Lower leg skin (tissue), 4 donors: ENCODE results near the gene SELENOM. TPM values are rescaled to one million over a fixed set of nuclear protein-coding genes. Genes with fewer than 3 reads are reported as not detected.

Experiments used
- DNase-seq, 2 donors: peaks; one replicate each; pipeline ENCODE4 v3.0.0-alpha.2; 2019; ENCODE audit warnings: low spot score in 2 of 2
- H3K4me3 ChIP-seq: fragments of 200-600 bp; sonication (generic); 2 replicates; pipeline ENCODE4 v1.5.1; 2017; ENCODE audit warnings: mild to moderate bottlenecking, low read depth; ENCODE audit not compliant: poor library complexity, severe bottlenecking
- POLR2A ChIP-seq, 2 donors: fragments of 450-650 bp; IDR thresholded peaks; one replicate each; pipeline ENCODE4 v1.6.1; 2016 to 2017; ENCODE audit warnings: antibody characterized with exemption in 2 of 2, mild to moderate bottlenecking in 1 of 2, moderate library complexity in 1 of 2
- WGBS, 2 donors: methylation state at CpG; one replicate each; pipeline ENCODE4 v1.1.5; 2018; 5-methylcytosine and 5-hydroxymethylcytosine counted together
- intact Hi-C: fragments of 100-400 bp; cut with DNase I; formaldehyde crosslinking; loops from one replicate; pipeline ENCODE4 v1.15.0; 2023; ENCODE audit warnings: low total_unique reads
- total RNA-seq, 4 donors: library from RNA; depleted of rRNA; stranded (reverse); fragments of >200 nt; gene quantifications; one replicate each; pipeline ENCODE4 v1.1.0, GENCODE V29; 2016
- TF ChIP-seq, protein P1 (sequence below), 3 donors: fragments of 450-650 bp; IDR thresholded peaks; one replicate each; pipeline ENCODE4 v1.5.1; 2016; ENCODE audit warnings: antibody characterized with exemption in 3 of 3, mild to moderate bottlenecking in 3 of 3, moderate library complexity in 2 of 3

The SELENOM gene
- total RNA-seq, 4 donors from 2014 or later, result 66.6 to 164 (median 92.8) TPM

- intact Hi-C loops, result loop anchor here (10.0 kb wide), 1 partner anchor 129 kb away; no protein-coding TSS in a partner anchor
- TF ChIP-seq, protein P1, sequence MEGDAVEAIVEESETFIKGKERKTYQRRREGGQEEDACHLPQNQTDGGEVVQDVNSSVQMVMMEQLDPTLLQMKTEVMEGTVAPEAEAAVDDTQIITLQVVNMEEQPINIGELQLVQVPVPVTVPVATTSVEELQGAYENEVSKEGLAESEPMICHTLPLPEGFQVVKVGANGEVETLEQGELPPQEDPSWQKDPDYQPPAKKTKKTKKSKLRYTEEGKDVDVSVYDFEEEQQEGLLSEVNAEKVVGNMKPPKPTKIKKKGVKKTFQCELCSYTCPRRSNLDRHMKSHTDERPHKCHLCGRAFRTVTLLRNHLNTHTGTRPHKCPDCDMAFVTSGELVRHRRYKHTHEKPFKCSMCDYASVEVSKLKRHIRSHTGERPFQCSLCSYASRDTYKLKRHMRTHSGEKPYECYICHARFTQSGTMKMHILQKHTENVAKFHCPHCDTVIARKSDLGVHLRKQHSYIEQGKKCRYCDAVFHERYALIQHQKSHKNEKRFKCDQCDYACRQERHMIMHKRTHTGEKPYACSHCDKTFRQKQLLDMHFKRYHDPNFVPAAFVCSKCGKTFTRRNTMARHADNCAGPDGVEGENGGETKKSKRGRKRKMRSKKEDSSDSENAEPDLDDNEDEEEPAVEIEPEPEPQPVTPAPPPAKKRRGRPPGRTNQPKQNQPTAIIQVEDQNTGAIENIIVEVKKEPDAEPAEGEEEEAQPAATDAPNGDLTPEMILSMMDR (IDR thresholded peaks at IDR 0.05), result no peak
- TF ChIP-seq POLR2A (IDR thresholded peaks at IDR 0.05), result no peak
- DNase-seq, result no peak
- WGBS, 2 donors, result 81 to 86% methylated on average over 11 of the region's 11 CpGs
- H3K4me3 ChIP-seq, result no peak overlapping the region
Measured at GRCh38 chr22:31105282-31105929, 2.0 kb downstream of the SELENOM start.

- DNase-seq, result peak in 1 of 2 donors; percentile 86
Measured at GRCh38 chr22:31104869-31105268, 2.5 kb downstream of the SELENOM start.

DNA sequence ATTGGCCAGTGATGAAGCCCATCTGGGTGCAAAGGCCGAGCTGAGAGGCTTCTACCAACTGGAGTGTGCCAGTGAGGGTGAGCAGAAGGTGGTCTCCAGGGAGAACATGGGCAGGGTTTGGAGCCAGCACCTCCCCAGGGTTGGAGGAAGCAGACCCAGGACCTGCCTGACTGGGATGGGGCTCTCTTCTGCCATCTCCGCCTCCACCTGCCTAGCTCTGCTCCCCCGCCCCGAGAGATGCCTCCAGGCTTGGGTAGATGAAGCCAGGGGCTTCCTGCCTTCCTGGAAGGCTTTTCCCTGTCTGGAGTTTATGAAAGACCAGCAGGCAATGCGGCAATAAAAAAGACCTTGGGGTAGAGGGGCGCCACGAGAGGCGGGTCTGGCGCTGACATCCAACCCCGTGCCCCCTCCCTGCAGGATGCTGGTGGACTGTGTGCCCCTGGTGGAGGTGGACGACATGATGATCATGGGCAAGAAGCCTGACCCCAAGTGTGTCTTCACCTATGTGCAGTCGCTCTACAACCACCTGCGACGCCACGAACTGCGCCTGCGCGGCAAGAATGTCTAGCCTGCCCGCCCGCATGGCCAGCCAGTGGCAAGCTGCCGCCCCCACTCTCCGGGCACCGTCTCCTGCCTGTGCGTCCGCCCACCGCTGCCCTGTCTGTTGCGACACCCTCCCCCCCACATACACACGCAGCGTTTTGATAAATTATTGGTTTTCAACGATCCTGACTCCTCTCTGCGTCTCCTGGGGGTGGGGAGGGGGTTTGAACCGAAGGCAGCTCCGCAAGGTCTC, 3.3 kb downstream of the SELENOM start:
- 81 to 84% methylated on average over 29 to 33 of the region's 33 CpGs for WGBS, 2 donors
- TF ChIP-seq, protein P1 (IDR thresholded peaks at IDR 0.05), result no peak
- no peak for TF ChIP-seq POLR2A (IDR thresholded peaks at IDR 0.05)
- no peak overlapping the region for H3K4me3 ChIP-seq
- DNase-seq, result no peak
- intact Hi-C loops, result loop anchor here (10.0 kb wide), 1 partner anchor 131 kb away; no protein-coding TSS in a partner anchor

More at GRCh38 chr22:31104869-31105268, 2.5 kb downstream of the SELENOM start:
- WGBS, 2 donors, result 66 to 69% methylated on average over 30 to 35 of the region's 35 CpGs
- no peak overlapping the region for H3K4me3 ChIP-seq
- intact Hi-C loops, result loop anchor here (10.0 kb wide), 1 partner anchor 130 kb away; no protein-coding TSS in a partner anchor
- TF ChIP-seq, protein P1 (IDR thresholded peaks at IDR 0.05), result no peak
- TF ChIP-seq POLR2A (IDR thresholded peaks at IDR 0.05), result no peak

- TF ChIP-seq POLR2A (IDR thresholded peaks at IDR 0.05), result no peak
- TF ChIP-seq, protein P1 (IDR thresholded peaks at IDR 0.05), result no peak
- DNase-seq, result no peak
- H3K4me3 ChIP-seq, result no peak overlapping the region
- intact Hi-C loops, result loop anchor here (10.0 kb wide), 1 partner anchor 132 kb away; no protein-coding TSS in a partner anchor
- WGBS, 2 donors, result 83% methylated on average over 2 of the region's 2 CpGs
Measured at GRCh38 chr22:31103111-31103510, 4.3 kb downstream of the SELENOM start.

GRCh38 chr22:31102441-31103081, 4.8 kb downstream of the SELENOM start:
- no peak overlapping the region for H3K4me3 ChIP-seq
- DNase-seq, result peak; percentile 81 to 96
- 52 to 68% methylated on average over 7 to 8 of the region's 8 CpGs for WGBS, 2 donors
- TF ChIP-seq, protein P1 (IDR thresholded peaks at IDR 0.05), result no peak
- no peak for TF ChIP-seq POLR2A (IDR thresholded peaks at IDR 0.05)
- intact Hi-C loops, result loop anchor here (10.0 kb wide), 1 partner anchor 132 kb away; no protein-coding TSS in a partner anchor
